GM12872 (cell line): ENCODE data around the gene IL22RA1.

ENCODE experiments used
- CTCF ChIP-seq: IDR thresholded peaks from 3 replicates; pipeline ENCODE4 v1.5.1; 2011; ENCODE audit warnings: low read depth, mild to moderate bottlenecking, low read length, moderate library complexity; ENCODE audit not compliant: insufficient read depth

The IL22RA1 gene

GRCh38 chr1:24093732-24094131, 49.2 kb downstream of the IL22RA1 start:
- TF ChIP-seq CTCF, result no peak

- TF ChIP-seq CTCF, result no peak
Observed at GRCh38 chr1:24092979-24093378, 50.0 kb downstream of the IL22RA1 start.

GRCh38 chr1:24091971-24092482, 50.9 kb downstream of the IL22RA1 start:
- TF ChIP-seq CTCF, result no peak

- TF ChIP-seq CTCF, result no peak
Observed at GRCh38 chr1:24090736-24091135, 52.2 kb downstream of the IL22RA1 start.

- no peak for TF ChIP-seq CTCF
Observed at GRCh38 chr1:24089743-24090555, 53.0 kb downstream of the IL22RA1 start.

- no peak for TF ChIP-seq CTCF
Observed at GRCh38 chr1:24089027-24089742, 53.8 kb downstream of the IL22RA1 start.

GRCh38 chr1:24086466-24086865, 56.5 kb downstream of the IL22RA1 start:
- no peak for TF ChIP-seq CTCF
